ENCODE results near the gene SETD4.

- TF ChIP-seq, protein P1, sequence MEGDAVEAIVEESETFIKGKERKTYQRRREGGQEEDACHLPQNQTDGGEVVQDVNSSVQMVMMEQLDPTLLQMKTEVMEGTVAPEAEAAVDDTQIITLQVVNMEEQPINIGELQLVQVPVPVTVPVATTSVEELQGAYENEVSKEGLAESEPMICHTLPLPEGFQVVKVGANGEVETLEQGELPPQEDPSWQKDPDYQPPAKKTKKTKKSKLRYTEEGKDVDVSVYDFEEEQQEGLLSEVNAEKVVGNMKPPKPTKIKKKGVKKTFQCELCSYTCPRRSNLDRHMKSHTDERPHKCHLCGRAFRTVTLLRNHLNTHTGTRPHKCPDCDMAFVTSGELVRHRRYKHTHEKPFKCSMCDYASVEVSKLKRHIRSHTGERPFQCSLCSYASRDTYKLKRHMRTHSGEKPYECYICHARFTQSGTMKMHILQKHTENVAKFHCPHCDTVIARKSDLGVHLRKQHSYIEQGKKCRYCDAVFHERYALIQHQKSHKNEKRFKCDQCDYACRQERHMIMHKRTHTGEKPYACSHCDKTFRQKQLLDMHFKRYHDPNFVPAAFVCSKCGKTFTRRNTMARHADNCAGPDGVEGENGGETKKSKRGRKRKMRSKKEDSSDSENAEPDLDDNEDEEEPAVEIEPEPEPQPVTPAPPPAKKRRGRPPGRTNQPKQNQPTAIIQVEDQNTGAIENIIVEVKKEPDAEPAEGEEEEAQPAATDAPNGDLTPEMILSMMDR (IDR thresholded peaks at IDR 0.05; ENCODE audit: low read depth, low read length), result no peak
- TF ChIP-seq POLR2A (IDR thresholded peaks at IDR 0.05; ENCODE audit: extremely low read depth, insufficient read length) (no peak), MYC (IDR thresholded peaks at IDR 0.05; ENCODE audit: low read depth, low read length) (no peak)
- TF ChIP-seq, protein P2, sequence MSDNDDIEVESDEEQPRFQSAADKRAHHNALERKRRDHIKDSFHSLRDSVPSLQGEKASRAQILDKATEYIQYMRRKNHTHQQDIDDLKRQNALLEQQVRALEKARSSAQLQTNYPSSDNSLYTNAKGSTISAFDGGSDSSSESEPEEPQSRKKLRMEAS (IDR thresholded peaks at IDR 0.05; ENCODE audit: low read depth, low read length), result no peak
Observed at GRCh38 chr21:36097427-36098181, 37.3 kb upstream of the SETD4 start.
